Pancreas (tissue), 10 donors: ENCODE measurements around the gene TSPAN17. TPM values are rescaled to one million over a fixed set of nuclear protein-coding genes. Genes with fewer than 3 reads are reported as not detected.

Source experiments
- ATAC-seq, 4 donors: fragments of 200-7000 bp; cut with Tn5 transposase; one replicate each; pipeline versions ENCODE4 v1.8.0 to v1.9.1; 2020; ENCODE audit warnings: mild to moderate bottlenecking in 4 of 4, moderate library complexity in 4 of 4
- DNase-seq, 6 donors: peaks; one replicate each; pipeline ENCODE4 v3.0.0-alpha.2; 2020
- FAIRE-seq: peaks from 2 replicates; lab custom pipeline; 2012; peaks lifted over from hg19 to GRCh38; lab: Jason Lieb, UNC
- H3K27ac ChIP-seq, 4 donors: fragments of 200-600 bp; sonication (generic); 1 replicate in 3 of 4; 2 replicates in 1 of 4; pipeline versions ENCODE4 v1.5.0 to v1.8.0; 2020
- H3K27me3 ChIP-seq, 4 donors: fragments of 200-600 bp; one replicate each; pipeline ENCODE4 v1.8.0; 2021
- H3K36me3 ChIP-seq, 3 donors: fragments of 200-600 bp; sonication (generic) in 1 of 3; one replicate each; pipeline versions ENCODE4 v1.5.0 to v1.8.0; 2020 to 2021
- H3K4me1 ChIP-seq, 3 donors: fragments of 200-600 bp; one replicate each; pipeline ENCODE4 v1.8.0; 2021
- H3K4me3 ChIP-seq, 4 donors: fragments of 200-600 bp; sonication (generic) in 2 of 4; one replicate each; pipeline versions ENCODE4 v1.5.0 to v1.8.0; 2020 to 2021
- H3K9me3 ChIP-seq, 4 donors: fragments of 200-600 bp; one replicate each; pipeline ENCODE4 v1.8.0; 2021
- CTCF ChIP-seq, 4 donors: fragments of 200-600 bp; sonication (generic) in 3 of 4; IDR thresholded peaks; one replicate each; pipeline versions ENCODE4 v1.5.0 to v1.8.0; 2021; ENCODE audit warnings: antibody characterized with exemption in 4 of 4
- WGBS, 2 donors: extraction: QIAGEN DNeasy Blood & Tissue Kit; methylation state at CpG; one replicate each; pipeline ENCODE4 v1.1.7; 2013; 5-methylcytosine and 5-hydroxymethylcytosine counted together
- intact Hi-C, 3 donors: fragments of 100-400 bp; cut with DNase I; formaldehyde crosslinking; loops; one replicate each; pipeline versions ENCODE4 v1.11.1 to v1.14.2; 2022
- polyA plus RNA-seq, 2 donors: library from polyadenylated mRNA; stranded (reverse); fragments of 200-250 nt; gene quantifications; one replicate each; pipeline ENCODE4 v1.2.3, GENCODE V29; 2013
- total RNA-seq, 6 donors: library from RNA; stranded (reverse); fragmentation: NEBNext Ultra II Directional in 4 of 6; extraction: Animal tissue kit (Norgen Biotek cat#: 25700) in 4 of 6; gene quantifications; one replicate each; pipeline versions ENCODE4 v1.2.1 to v1.2.4, GENCODE V29; 2021 to 2023
- donor health status: healthy with polysubstance abuse.
- donor health status: DM: no; HTN: no; CAD: no; lungs with moderate emphysema.
- donor health status: DM: no; HTN: no; CAD: no.
- donor health status: control.
- donor health status: control.
- donor health status: Bipolar disorder and iron deficiency.
- donor health status: DM: yes; HTN: yes; CAD: no.
- donor health status: DM: no; HTN: no; CAD: no.
- donor health status: DM: no; HTN: no; CAD: no.
- donor health status: DM: yes; HTN: yes; CAD: no.

Gene TSPAN17
- total and polyA plus RNA-seq, 8 donors, result 12.4 to 30.1 (median 18.7) TPM

GRCh38 chr5:176662371-176663333, 15.4 kb downstream of the TSPAN17 start:
- Histone ChIP-seq H3K4me1 (peaks cover 0 to 5% (median 0%) of the 10 kb centered on the region in 3 donors), H3K4me3 (no peak overlapping the region), H3K27me3 (no peaks in the 10 kb centered on the region), H3K36me3 (no peaks in the 10 kb centered on the region), H3K9me3 (no peaks in the 10 kb centered on the region), H3K27ac (no peak overlapping the region)
- DNase-seq (peak in 1 of 6 donors; percentile 33), FAIRE-seq (no peak), ATAC-seq (no peak)
- WGBS, 2 donors, result 70 to 79% methylated on average over 19 to 21 of the region's 21 CpGs
- intact Hi-C loops, result loop anchor here in 2 of 3 donors (10.0 kb wide), 2 partner anchors 292 to 432 kb away; no protein-coding TSS in a partner anchor
- TF ChIP-seq CTCF (IDR thresholded peaks at IDR 0.05), result no peak

DNA sequence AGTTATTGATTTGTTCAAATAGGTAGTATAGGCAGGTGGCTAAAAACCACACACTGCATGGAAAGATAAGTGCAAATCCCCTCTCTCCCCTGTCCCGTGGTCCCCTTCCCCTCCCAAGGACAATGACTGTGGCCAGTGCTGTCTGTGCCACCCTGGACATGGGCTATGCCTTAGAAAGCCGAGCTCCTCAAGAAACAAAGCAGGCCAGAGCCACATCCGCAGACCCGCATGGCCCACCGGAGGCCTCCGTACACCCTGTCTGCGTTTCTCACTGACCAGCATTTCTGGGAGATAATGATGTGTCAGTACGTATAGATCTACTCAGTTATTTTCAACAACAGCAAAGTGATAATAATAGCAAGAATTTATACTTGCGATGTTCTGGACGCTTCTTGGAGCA, 16.3 kb downstream of the TSPAN17 start:
- FAIRE-seq, result no peak

GRCh38 chr5:176664479-176664878, 17.2 kb downstream of the TSPAN17 start:
- Histone ChIP-seq H3K27me3 (no peaks in the 10 kb centered on the region), H3K9me3 (no peaks in the 10 kb centered on the region), H3K36me3 (no peaks in the 10 kb centered on the region), H3K4me3 (no peak overlapping the region), H3K27ac (no peak overlapping the region), H3K4me1 (no peaks in the 10 kb centered on the region)
- WGBS, 2 donors, result 27 to 28% methylated on average over 6 of the region's 6 CpGs
- FAIRE-seq, result no peak
- TF ChIP-seq CTCF (IDR thresholded peaks at IDR 0.05), result no peak
- ATAC-seq, result no peak
- intact Hi-C loops, result loop anchor here in 2 of 3 donors (10.0 kb wide), 2 partner anchors 290 to 430 kb away; no protein-coding TSS in a partner anchor
- no peak for DNase-seq

More for the DNA sequence above, 16.3 kb downstream of the TSPAN17 start:
- Histone ChIP-seq H3K4me1 (peaks cover 0 to 5% (median 0%) of the 10 kb centered on the region in 3 donors), H3K36me3 (no peaks in the 10 kb centered on the region), H3K27me3 (no peaks in the 10 kb centered on the region), H3K27ac (no peak overlapping the region), H3K4me3 (no peak overlapping the region), H3K9me3 (no peaks in the 10 kb centered on the region)
- DNase-seq (peak in 1 of 6 donors; percentile 7), ATAC-seq (no peak)
- intact Hi-C loops, result loop anchor here in 2 of 3 donors (10.0 kb wide), 2 partner anchors 291 to 431 kb away; no protein-coding TSS in a partner anchor
- no peak for TF ChIP-seq CTCF (IDR thresholded peaks at IDR 0.05)
- WGBS, 2 donors, result 67 to 83% methylated on average over 10 of the region's 10 CpGs

- H3K36me3 ChIP-seq, result no peaks in the 10 kb centered on the region
- FAIRE-seq (no peak), ATAC-seq (no peak), DNase-seq (peak in 1 of 6 donors; percentile 62)
- H3K9me3 ChIP-seq, result no peaks in the 10 kb centered on the region
- WGBS, 2 donors, result 21 to 25% methylated on average over 19 of the region's 19 CpGs
- H3K27me3 ChIP-seq, result no peaks in the 10 kb centered on the region
- no peak overlapping the region for H3K4me3 ChIP-seq
- intact Hi-C loops, result loop anchor here in 2 of 3 donors (10.0 kb wide), 2 partner anchors 290 to 430 kb away; no protein-coding TSS in a partner anchor
- H3K27ac ChIP-seq, result no peak overlapping the region
- no peaks in the 10 kb centered on the region for H3K4me1 ChIP-seq
- no peak for TF ChIP-seq CTCF (IDR thresholded peaks at IDR 0.05)
These were observed 17.6 kb downstream of the TSPAN17 start for GRCh38 chr5:176664886-176665285.
